ENCODE measurements around the gene ARHGAP15.

DNA sequence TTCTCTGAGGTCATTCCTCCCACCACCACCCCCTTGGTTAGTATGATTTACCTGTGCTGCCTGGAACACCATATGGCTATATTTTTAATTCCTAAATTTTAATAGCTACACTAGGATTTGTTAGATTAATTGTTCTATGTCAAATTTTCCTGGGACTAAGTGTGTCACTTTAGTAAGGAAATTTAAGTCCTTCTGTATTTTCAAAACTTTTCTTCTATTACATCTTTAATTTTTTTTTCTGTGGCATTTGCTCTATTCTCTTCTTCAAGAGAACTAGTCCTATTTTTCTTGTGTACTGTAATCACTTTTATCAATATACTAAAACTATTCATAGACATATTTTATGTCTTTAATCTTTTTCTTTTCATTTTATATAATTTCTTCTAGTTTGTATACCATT lies 456.9 kb downstream of the ARHGAP15 start:
- TF ChIP-seq POLR2AphosphoS5 (IDR thresholded peaks at IDR 0.05; ENCODE audit: borderline replicate concordance, low read depth, low read length) = no peak
- TF ChIP-seq EZH2 (IDR thresholded peaks at IDR 0.05) = no peak
